Measurements from ENCODE around the gene TXNDC11. TPM values are rescaled to one million over a fixed set of nuclear protein-coding genes. Genes with fewer than 3 reads are reported as not detected.
A peak's percentile ranks its signal among the peaks of the same experiment; 100 is the strongest.

Gene TXNDC11
- total and polyA plus RNA-seq, 2 experiments from 2014 or later: 6.8 to 12.0 TPM

DNA sequence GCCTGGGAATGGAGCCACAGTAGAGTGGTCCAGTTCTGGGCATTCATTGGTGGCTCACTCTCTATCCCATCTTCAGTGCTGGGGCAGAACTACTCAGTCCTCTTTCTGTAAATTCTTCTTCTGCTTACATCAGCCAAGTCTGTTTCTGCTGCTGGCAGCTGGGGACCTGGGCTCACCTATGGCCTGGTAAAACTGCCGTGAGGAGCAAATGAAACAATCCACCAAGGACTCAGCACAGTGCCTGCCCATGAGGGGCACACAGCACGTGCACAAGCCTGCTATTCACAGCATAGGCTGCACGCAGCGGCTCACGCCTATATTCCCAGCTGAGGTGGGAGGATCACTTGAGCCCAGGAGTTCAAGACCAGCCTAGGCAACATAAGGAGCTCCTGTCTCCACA, 105.3 kb downstream of the TXNDC11 start:
- peak overlapping the region; percentile 93 for H3K27ac Mint-ChIP-seq

GRCh38 chr16:11636172-11636721, 106.4 kb downstream of the TXNDC11 start:
- Histone ChIP-seq H3K9me2 (ENCODE audit: insufficient read depth) (no peaks in the 10 kb centered on the region), H3K4me3 (0 out of 2 replicates have a peak overlapping the region, but pooled peaks have one; percentile 18), H3K4me2 (peak overlapping the region; percentile 50), H3F3A (replicated peaks; ENCODE audit: low read depth) (peaks cover 14% of the 10 kb centered on the region; the same call in 1 of the 2 replicates), H3K27me3 (ENCODE audit: insufficient read depth) (no peaks in the 10 kb centered on the region), H3K4me1 (ENCODE audit: insufficient read depth) (peaks cover 6% of the 10 kb centered on the region; the same call in 1 of the 2 replicates), H3K36me3 (ENCODE audit: insufficient read depth) (no peaks in the 10 kb centered on the region), H3K79me2 (replicated peaks; ENCODE audit: insufficient read depth) (no peaks in the 10 kb centered on the region), H3K27ac (ENCODE audit: low read depth) (peak overlapping the region; percentile 70), H2AFZ (no peak overlapping the region), H4K20me1 (replicated peaks; ENCODE audit: insufficient read depth) (no peaks in the 10 kb centered on the region)
- no peaks in the 10 kb centered on the region for H3K36me3 Mint-ChIP-seq (ENCODE audit: low read depth)
- H3K27ac Mint-ChIP-seq: peak overlapping the region; percentile 93
- H3K9me3 Mint-ChIP-seq: no peaks in the 10 kb centered on the region; the same call in 2 of the 3 replicates
- ATAC-seq (peak; percentile 93), DNase-seq (ENCODE audit: low spot score) (peak; percentile 98)
- TF ChIP-seq STAT1 (IDR thresholded peaks at IDR 0.05; ENCODE audit: unreplicated experiment) (no peak), ZNF331 (CRISPR knock-in tag; IDR thresholded peaks at IDR 0.05; ENCODE audit: low read depth) (no peak), POLR2AphosphoS5 (IDR thresholded peaks at IDR 0.05; ENCODE audit: low read depth) (peak; percentile 90)
- TF ChIP-seq, protein P1, sequence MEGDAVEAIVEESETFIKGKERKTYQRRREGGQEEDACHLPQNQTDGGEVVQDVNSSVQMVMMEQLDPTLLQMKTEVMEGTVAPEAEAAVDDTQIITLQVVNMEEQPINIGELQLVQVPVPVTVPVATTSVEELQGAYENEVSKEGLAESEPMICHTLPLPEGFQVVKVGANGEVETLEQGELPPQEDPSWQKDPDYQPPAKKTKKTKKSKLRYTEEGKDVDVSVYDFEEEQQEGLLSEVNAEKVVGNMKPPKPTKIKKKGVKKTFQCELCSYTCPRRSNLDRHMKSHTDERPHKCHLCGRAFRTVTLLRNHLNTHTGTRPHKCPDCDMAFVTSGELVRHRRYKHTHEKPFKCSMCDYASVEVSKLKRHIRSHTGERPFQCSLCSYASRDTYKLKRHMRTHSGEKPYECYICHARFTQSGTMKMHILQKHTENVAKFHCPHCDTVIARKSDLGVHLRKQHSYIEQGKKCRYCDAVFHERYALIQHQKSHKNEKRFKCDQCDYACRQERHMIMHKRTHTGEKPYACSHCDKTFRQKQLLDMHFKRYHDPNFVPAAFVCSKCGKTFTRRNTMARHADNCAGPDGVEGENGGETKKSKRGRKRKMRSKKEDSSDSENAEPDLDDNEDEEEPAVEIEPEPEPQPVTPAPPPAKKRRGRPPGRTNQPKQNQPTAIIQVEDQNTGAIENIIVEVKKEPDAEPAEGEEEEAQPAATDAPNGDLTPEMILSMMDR (conservative IDR thresholded peaks at IDR 0.05; ENCODE audit: low read depth in 2 of 2): no peak
- peaks cover 36% of the 10 kb centered on the region for H3K4me1 Mint-ChIP-seq
- peak overlapping the region; percentile 63 for H3K4me3 Mint-ChIP-seq
- H3K27me3 Mint-ChIP-seq (ENCODE audit: insufficient read depth, low read depth, poor library complexity): peaks cover 13% of the 10 kb centered on the region

More for the DNA sequence above, 105.3 kb downstream of the TXNDC11 start:
- Histone ChIP-seq H3F3A (replicated peaks; ENCODE audit: low read depth) (peaks cover 19% of the 10 kb centered on the region; the same call in 1 of the 2 replicates), H3K79me2 (replicated peaks; ENCODE audit: insufficient read depth) (no peaks in the 10 kb centered on the region), H3K9me2 (ENCODE audit: insufficient read depth) (no peaks in the 10 kb centered on the region), H3K27me3 (ENCODE audit: insufficient read depth) (no peaks in the 10 kb centered on the region), H3K4me2 (0 out of 2 replicates have a peak overlapping the region, but pooled peaks have one; percentile 1), H3K4me1 (ENCODE audit: insufficient read depth) (peaks cover 6% of the 10 kb centered on the region; the same call in 1 of the 2 replicates), H3K27ac (ENCODE audit: low read depth) (peak overlapping the region; percentile 29), H4K20me1 (replicated peaks; ENCODE audit: insufficient read depth) (no peaks in the 10 kb centered on the region), H3K36me3 (ENCODE audit: insufficient read depth) (no peaks in the 10 kb centered on the region), H2AFZ (peak overlapping the region; percentile 74; the same call in 1 of the 2 replicates), H3K4me3 (no peak overlapping the region)
- ATAC-seq (no peak), DNase-seq (ENCODE audit: low spot score) (no peak)
- no peak overlapping the region for H3K4me3 Mint-ChIP-seq
- H3K27me3 Mint-ChIP-seq (ENCODE audit: insufficient read depth, low read depth, poor library complexity): peaks cover 10% of the 10 kb centered on the region
- no peak for TF ChIP-seq EZH2 (IDR thresholded peaks at IDR 0.05; ENCODE audit: low read depth, unreplicated experiment)
- TF ChIP-seq POLR2AphosphoS5 (IDR thresholded peaks at IDR 0.05; ENCODE audit: low read depth): no peak
- no peak for TF ChIP-seq ZNF114 (CRISPR knock-in tag; IDR thresholded peaks at IDR 0.05)
- no peak for TF ChIP-seq REST (IDR thresholded peaks at IDR 0.05; ENCODE audit: unreplicated experiment)
- TF ChIP-seq, protein P2, sequence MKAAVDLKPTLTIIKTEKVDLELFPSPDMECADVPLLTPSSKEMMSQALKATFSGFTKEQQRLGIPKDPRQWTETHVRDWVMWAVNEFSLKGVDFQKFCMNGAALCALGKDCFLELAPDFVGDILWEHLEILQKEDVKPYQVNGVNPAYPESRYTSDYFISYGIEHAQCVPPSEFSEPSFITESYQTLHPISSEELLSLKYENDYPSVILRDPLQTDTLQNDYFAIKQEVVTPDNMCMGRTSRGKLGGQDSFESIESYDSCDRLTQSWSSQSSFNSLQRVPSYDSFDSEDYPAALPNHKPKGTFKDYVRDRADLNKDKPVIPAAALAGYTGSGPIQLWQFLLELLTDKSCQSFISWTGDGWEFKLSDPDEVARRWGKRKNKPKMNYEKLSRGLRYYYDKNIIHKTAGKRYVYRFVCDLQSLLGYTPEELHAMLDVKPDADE (IDR thresholded peaks at IDR 0.05): no peak
- no peak for TF ChIP-seq NANOG (IDR thresholded peaks at IDR 0.05; ENCODE audit: borderline replicate concordance)
- no peaks in the 10 kb centered on the region; the same call in 2 of the 3 replicates for H3K9me3 Mint-ChIP-seq
- no peaks in the 10 kb centered on the region for H3K36me3 Mint-ChIP-seq (ENCODE audit: low read depth)
- peaks cover 34% of the 10 kb centered on the region for H3K4me1 Mint-ChIP-seq
